ENCODE results near the gene RNF148.
"Not testable (repeated sequence)": the region's sequence is repeated elsewhere in the genome, so short reads cannot be mapped to it uniquely, and the experiment has no call there.

DNA sequence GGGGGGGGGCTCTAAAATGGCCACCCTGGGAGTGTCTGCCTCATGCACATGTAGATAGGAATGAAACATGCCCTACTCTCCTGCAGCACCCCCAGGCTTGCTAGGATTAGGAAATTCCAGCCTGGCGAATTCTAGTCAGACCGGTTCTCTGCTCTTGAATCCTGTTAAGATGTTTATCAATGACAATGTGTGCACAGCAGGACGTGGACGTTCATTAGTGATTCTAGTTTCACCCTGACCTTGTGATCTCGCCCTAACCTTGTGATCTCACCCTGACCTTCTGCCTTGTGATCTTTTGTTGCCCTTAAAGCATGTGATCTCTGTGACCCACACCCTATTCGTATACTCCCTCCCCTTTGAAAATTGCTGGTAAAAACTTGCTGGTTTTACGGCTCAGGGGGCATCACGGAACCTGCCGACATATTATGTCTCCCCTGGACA, 23.4 kb downstream of the RNF148 start:
- TF ChIP-seq, protein P1, sequence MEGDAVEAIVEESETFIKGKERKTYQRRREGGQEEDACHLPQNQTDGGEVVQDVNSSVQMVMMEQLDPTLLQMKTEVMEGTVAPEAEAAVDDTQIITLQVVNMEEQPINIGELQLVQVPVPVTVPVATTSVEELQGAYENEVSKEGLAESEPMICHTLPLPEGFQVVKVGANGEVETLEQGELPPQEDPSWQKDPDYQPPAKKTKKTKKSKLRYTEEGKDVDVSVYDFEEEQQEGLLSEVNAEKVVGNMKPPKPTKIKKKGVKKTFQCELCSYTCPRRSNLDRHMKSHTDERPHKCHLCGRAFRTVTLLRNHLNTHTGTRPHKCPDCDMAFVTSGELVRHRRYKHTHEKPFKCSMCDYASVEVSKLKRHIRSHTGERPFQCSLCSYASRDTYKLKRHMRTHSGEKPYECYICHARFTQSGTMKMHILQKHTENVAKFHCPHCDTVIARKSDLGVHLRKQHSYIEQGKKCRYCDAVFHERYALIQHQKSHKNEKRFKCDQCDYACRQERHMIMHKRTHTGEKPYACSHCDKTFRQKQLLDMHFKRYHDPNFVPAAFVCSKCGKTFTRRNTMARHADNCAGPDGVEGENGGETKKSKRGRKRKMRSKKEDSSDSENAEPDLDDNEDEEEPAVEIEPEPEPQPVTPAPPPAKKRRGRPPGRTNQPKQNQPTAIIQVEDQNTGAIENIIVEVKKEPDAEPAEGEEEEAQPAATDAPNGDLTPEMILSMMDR (IDR thresholded peaks at IDR 0.05; ENCODE audit: insufficient read depth, low read depth, low read length) = not testable (repeated sequence)
- not testable (repeated sequence) for TF ChIP-seq EZH2 (IDR thresholded peaks at IDR 0.05; ENCODE audit: insufficient read depth, low read length)
